NT2/D1 (cell line): ENCODE data around the gene BMP10.

Experiments used
- DNase-seq: peaks from one replicate; pipeline ENCODE4 v3.0.0-alpha.2; 2011; ENCODE audit warnings: low read depth, low spot score
- H3K27me3 ChIP-seq: 2 replicates; pipeline ENCODE4 v1.6.0; 2011; ENCODE audit warnings: mild to moderate bottlenecking; ENCODE audit not compliant: insufficient read length, insufficient read depth
- H3K36me3 ChIP-seq: 2 replicates; pipeline ENCODE4 v1.6.1; 2011; ENCODE audit warnings: mild to moderate bottlenecking, low read length, mixed read lengths; ENCODE audit not compliant: insufficient read depth, insufficient read length
- H3K4me1 ChIP-seq: 2 replicates; pipeline ENCODE4 v1.5.1; 2011; ENCODE audit not compliant: insufficient read depth, insufficient read length
- H3K4me3 ChIP-seq: 2 replicates; pipeline ENCODE4 v1.5.1; 2011; ENCODE audit warnings: low read depth; ENCODE audit not compliant: insufficient read length
- H3K9ac ChIP-seq: 2 replicates; pipeline ENCODE4 v1.6.0; 2011; ENCODE audit warnings: low read depth; ENCODE audit not compliant: insufficient read length
- H3K9me3 ChIP-seq: 2 replicates; pipeline ENCODE4 v1.5.1; 2011; ENCODE audit warnings: mild to moderate bottlenecking, low read length; ENCODE audit not compliant: insufficient read depth
- SUZ12 ChIP-seq: IDR thresholded peaks from 2 replicates; pipeline ENCODE4 v1.6.1; 2011; ENCODE audit not compliant: insufficient read length, insufficient read depth; ENCODE audit errors: extremely low read depth
- YY1 ChIP-seq: IDR thresholded peaks from 2 replicates; pipeline ENCODE4 v1.6.1; 2011; ENCODE audit not compliant: insufficient read length, insufficient read depth
- ZNF274 ChIP-seq: IDR thresholded peaks from 2 replicates; pipeline ENCODE4 v1.6.1; 2011; ENCODE audit warnings: mild to moderate bottlenecking, low read depth, low read length

BMP10 gene

DNA sequence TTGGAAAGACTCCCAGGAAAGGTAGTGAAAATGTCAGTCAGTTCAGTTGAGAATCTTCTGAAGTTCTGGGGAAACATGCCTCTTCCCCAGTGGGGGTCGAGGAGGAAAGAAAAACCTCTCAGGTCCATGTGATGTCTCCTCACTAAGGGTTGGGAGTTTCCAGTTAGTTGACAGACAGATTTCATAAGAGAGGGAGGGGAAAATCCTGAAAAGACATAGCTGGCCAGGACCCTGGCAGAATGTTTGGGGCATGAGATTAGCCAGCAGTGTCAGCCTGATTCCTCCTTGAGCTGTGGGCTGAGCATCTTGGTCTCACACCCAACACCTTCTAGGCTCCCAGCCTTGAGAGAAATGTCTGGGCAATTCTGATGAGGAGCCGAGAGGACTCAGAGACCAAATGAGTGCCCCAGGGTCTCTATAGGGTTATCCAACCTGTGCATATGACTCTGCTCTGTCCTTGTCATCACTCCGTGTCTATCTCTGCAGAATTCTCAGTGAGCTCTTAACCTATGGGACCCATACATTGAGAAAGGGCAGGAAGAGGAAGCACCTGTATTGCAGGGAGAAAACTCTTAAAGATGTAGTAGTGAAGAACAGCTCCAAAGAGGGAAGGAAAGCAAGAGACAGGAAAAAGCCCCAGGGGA lies 13.9 kb downstream of the BMP10 start:
- no peaks in the 10 kb centered on the region for H3K4me1 ChIP-seq
- no peak for DNase-seq
- H3K9ac ChIP-seq = no peak overlapping the region
- no peak overlapping the region for H3K4me3 ChIP-seq
- H3K27me3 ChIP-seq = no peaks in the 10 kb centered on the region
- H3K36me3 ChIP-seq = no peaks in the 10 kb centered on the region
- H3K9me3 ChIP-seq = no peaks in the 10 kb centered on the region
- TF ChIP-seq YY1 (no peak), SUZ12 (no peak), ZNF274 (no peak)

GRCh38 chr2:68855550-68855949 lies 15.6 kb downstream of the BMP10 start:
- Histone ChIP-seq H3K36me3 (no peaks in the 10 kb centered on the region), H3K4me1 (no peaks in the 10 kb centered on the region), H3K9ac (no peak overlapping the region), H3K27me3 (no peaks in the 10 kb centered on the region), H3K9me3 (no peaks in the 10 kb centered on the region), H3K4me3 (no peak overlapping the region)
- DNase-seq = no peak
- TF ChIP-seq SUZ12 (no peak), ZNF274 (no peak), YY1 (no peak)

- no peaks in the 10 kb centered on the region for H3K4me1 ChIP-seq
- TF ChIP-seq YY1 (no peak), ZNF274 (no peak), SUZ12 (no peak)
- no peak overlapping the region for H3K9ac ChIP-seq
- no peak for DNase-seq
- H3K9me3 ChIP-seq = no peaks in the 10 kb centered on the region
- H3K4me3 ChIP-seq = no peak overlapping the region
- no peaks in the 10 kb centered on the region for H3K27me3 ChIP-seq
- H3K36me3 ChIP-seq = no peaks in the 10 kb centered on the region
Observed at GRCh38 chr2:68854476-68854875, 16.7 kb downstream of the BMP10 start.

DNA sequence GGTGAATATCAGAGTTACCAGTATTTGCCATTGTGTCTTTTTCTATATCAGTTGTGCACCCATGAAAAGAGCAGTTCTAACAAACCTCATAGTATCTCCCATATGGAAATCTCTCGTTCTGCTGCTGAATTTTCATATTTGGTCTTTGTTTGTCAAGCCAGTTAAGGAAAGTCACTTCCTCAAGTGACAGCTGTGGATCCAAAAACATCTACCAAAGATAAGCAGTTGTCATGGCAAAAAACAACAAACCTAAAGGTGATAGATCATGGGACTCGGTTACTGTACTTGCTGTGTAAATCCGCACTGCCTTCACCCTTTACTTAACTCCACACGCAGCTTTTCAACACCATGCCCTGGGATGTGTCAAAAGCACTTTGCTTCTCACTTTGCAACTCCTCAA lies 17.3 kb downstream of the BMP10 start:
- no peaks in the 10 kb centered on the region for H3K9me3 ChIP-seq
- no peaks in the 10 kb centered on the region for H3K36me3 ChIP-seq
- H3K4me1 ChIP-seq = no peaks in the 10 kb centered on the region
- TF ChIP-seq ZNF274 (no peak), SUZ12 (no peak), YY1 (no peak)
- no peak overlapping the region for H3K9ac ChIP-seq
- no peaks in the 10 kb centered on the region for H3K27me3 ChIP-seq
- DNase-seq = no peak
- no peak overlapping the region for H3K4me3 ChIP-seq

GRCh38 chr2:68853035-68853434 lies 18.2 kb downstream of the BMP10 start:
- DNase-seq = no peak
- TF ChIP-seq YY1 = no peak
- no peak for TF ChIP-seq SUZ12
- no peak for TF ChIP-seq ZNF274

GRCh38 chr2:68850524-68850923 lies 20.7 kb downstream of the BMP10 start:
- H3K36me3 ChIP-seq = no peaks in the 10 kb centered on the region
- no peak overlapping the region for H3K4me3 ChIP-seq
- no peak for DNase-seq
- H3K9me3 ChIP-seq = no peaks in the 10 kb centered on the region
- H3K27me3 ChIP-seq = no peaks in the 10 kb centered on the region
- no peaks in the 10 kb centered on the region for H3K4me1 ChIP-seq
- H3K9ac ChIP-seq = no peak overlapping the region
- TF ChIP-seq ZNF274 = no peak
- no peak for TF ChIP-seq SUZ12
- TF ChIP-seq YY1 = no peak

More at GRCh38 chr2:68853035-68853434, 18.2 kb downstream of the BMP10 start:
- Histone ChIP-seq H3K9ac (no peak overlapping the region), H3K36me3 (no peaks in the 10 kb centered on the region), H3K9me3 (no peaks in the 10 kb centered on the region), H3K4me3 (no peak overlapping the region), H3K4me1 (no peaks in the 10 kb centered on the region), H3K27me3 (no peaks in the 10 kb centered on the region)

DNA sequence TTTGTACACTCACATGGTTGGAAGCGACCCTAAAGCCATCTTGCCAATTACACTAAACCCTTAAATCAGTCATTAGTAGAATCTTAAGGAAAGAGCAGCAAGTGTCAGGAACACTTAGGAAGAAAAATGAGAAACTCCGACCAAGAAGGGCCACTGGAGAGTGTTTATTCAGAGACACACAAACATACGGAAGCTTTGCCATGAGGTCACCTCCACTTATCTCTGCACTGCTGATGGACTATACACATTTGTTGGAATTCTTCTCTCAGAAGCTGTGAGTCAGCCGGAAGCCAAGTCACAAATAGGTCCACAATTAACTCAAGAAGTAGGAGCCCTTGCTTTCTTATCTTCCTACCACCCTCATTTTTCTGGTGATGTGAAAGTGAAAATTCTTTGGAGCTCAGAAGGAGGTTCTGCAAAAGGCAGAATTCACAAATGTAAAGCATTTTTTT lies 21.6 kb downstream of the BMP10 start:
- Histone ChIP-seq H3K27me3 (no peaks in the 10 kb centered on the region), H3K9ac (no peak overlapping the region), H3K9me3 (no peaks in the 10 kb centered on the region), H3K36me3 (no peaks in the 10 kb centered on the region), H3K4me3 (no peak overlapping the region), H3K4me1 (no peaks in the 10 kb centered on the region)
- DNase-seq = no peak
- TF ChIP-seq SUZ12 (no peak), ZNF274 (no peak), YY1 (no peak)
